ENCODE results near the gene GLRB. TPM values are rescaled to one million over a fixed set of nuclear protein-coding genes. Genes with fewer than 3 reads are reported as not detected.

GLRB gene
- total RNA-seq, 3 donors from 2014 or later: 10.7 to 19.0 (median 11.8) TPM

DNA sequence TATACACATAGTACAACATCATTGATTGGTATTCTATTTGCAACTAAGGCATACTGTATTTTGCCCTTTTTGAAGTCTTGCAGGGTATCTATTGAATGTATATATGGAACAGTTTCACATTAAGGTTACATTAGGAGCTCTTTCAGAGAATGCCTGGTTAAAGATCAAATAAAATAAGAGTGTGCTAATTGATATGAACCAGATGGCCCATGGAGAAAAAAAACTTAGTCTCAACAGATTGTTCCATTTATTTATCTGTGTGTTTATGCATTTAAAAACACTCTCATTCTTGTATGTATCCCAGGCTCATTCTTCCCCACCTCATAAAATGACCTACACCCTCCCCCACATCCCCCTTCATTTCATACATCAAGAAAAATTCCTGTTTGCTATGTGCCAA lies 109.4 kb downstream of the GLRB start:
- no peaks in the 10 kb centered on the region for H3K27me3 ChIP-seq
- no peaks in the 10 kb centered on the region for H3K36me3 ChIP-seq
- H3K4me3 ChIP-seq: no peak overlapping the region
- no peak for DNase-seq (ENCODE audit: low spot score in 2 of 2)
- intact Hi-C loops (cut with DNase I; ENCODE audit: low total_unique reads): no loop called here
- H3K27ac ChIP-seq: no peak overlapping the region
- TF ChIP-seq POLR2A (IDR thresholded peaks at IDR 0.05) (no peak), POLR2AphosphoS5 (IDR thresholded peaks at IDR 0.05) (no peak)
- TF ChIP-seq, protein P1, sequence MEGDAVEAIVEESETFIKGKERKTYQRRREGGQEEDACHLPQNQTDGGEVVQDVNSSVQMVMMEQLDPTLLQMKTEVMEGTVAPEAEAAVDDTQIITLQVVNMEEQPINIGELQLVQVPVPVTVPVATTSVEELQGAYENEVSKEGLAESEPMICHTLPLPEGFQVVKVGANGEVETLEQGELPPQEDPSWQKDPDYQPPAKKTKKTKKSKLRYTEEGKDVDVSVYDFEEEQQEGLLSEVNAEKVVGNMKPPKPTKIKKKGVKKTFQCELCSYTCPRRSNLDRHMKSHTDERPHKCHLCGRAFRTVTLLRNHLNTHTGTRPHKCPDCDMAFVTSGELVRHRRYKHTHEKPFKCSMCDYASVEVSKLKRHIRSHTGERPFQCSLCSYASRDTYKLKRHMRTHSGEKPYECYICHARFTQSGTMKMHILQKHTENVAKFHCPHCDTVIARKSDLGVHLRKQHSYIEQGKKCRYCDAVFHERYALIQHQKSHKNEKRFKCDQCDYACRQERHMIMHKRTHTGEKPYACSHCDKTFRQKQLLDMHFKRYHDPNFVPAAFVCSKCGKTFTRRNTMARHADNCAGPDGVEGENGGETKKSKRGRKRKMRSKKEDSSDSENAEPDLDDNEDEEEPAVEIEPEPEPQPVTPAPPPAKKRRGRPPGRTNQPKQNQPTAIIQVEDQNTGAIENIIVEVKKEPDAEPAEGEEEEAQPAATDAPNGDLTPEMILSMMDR (IDR thresholded peaks at IDR 0.05): no peak
- H3K9me3 ChIP-seq: no peaks in the 10 kb centered on the region
- no peaks in the 10 kb centered on the region for H3K4me1 ChIP-seq

DNA sequence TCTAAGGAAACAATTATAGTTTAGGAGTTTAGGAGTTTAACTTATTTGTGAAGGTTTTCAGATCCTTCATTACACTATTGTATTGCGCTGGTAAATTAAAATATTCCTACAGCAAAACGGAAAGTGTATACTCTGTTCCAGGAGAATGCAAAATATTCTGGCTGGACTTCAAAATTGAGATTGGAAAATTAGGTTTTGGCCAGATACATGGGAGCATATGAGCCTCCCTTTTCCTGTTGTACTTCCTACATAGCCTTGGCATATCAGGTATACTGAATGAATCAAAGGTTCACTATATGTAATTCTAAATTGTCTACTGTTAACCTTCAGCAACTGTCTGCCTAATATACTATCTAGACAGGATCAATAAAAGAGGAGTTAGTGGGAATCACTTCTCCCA lies 119.4 kb downstream of the GLRB start:
- intact Hi-C loops (cut with DNase I; ENCODE audit: low total_unique reads): no loop called here
- TF ChIP-seq POLR2A (IDR thresholded peaks at IDR 0.05) (no peak), POLR2AphosphoS5 (IDR thresholded peaks at IDR 0.05) (no peak)
- TF ChIP-seq, protein P1 (IDR thresholded peaks at IDR 0.05): no peak
- H3K4me1 ChIP-seq: no peaks in the 10 kb centered on the region
- no peaks in the 10 kb centered on the region for H3K27me3 ChIP-seq
- no peaks in the 10 kb centered on the region for H3K36me3 ChIP-seq
- H3K9me3 ChIP-seq: no peaks in the 10 kb centered on the region
- no peak overlapping the region for H3K4me3 ChIP-seq
- no peak overlapping the region for H3K27ac ChIP-seq
- DNase-seq (ENCODE audit: low spot score in 2 of 2): no peak

DNA sequence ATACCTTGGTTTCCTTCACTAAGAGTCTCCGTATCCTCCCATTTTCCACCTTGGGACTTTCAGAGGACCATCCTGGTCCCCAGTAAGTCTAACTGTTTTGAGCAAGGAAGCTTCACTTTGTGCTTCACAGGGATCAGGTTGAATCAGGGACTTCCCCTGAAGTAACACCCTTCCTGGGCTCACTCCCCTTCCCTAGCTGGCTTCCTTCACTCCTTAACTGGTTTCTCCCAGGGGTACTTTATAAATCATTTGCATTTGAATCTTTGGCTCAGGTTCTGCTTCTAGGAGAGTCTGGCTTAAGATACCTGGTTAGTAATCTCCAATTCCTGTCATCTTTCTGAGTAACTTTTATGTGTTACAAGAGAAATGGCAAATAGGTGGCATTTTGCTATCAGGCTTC lies 120.1 kb downstream of the GLRB start:
- no peak overlapping the region for H3K4me3 ChIP-seq
- no peaks in the 10 kb centered on the region for H3K9me3 ChIP-seq
- intact Hi-C loops (cut with DNase I; ENCODE audit: low total_unique reads): no loop called here
- H3K27ac ChIP-seq: no peak overlapping the region
- H3K4me1 ChIP-seq: no peaks in the 10 kb centered on the region
- TF ChIP-seq, protein P1 (IDR thresholded peaks at IDR 0.05): no peak
- TF ChIP-seq POLR2A (IDR thresholded peaks at IDR 0.05): no peak
- TF ChIP-seq POLR2AphosphoS5 (IDR thresholded peaks at IDR 0.05): no peak
- H3K36me3 ChIP-seq: no peaks in the 10 kb centered on the region
- DNase-seq (ENCODE audit: low spot score in 2 of 2): no peak
- no peaks in the 10 kb centered on the region for H3K27me3 ChIP-seq

DNA sequence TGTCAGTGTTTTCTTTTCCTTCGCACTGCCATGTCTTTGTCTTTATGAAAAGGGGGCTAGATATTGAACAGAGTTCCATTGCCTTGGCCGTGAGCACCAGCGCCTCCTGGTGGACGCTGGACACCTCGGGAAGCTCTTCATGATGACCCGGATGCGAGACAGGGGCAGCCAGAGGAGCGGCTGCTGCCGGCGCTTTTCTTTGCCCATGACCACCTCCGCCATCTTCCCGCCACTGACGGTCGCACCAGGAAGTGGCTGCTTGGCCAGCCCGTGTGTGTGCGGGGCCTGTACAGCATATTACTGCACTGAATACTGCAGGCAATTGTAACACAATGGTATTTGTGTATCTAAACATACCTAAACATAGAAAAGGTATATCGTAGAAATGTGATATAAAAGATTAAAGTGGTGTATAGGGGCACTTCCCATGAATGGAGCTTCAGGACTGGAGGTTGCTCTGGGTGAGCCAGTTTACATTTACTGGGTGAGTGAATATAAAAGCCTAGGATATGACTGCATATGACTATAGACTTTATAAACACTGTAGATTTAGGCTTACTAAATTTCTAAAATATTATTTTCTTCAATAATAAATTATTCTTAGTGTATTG lies 128.8 kb downstream of the GLRB start:
- Histone ChIP-seq H3K27ac (no peak overlapping the region), H3K27me3 (no peaks in the 10 kb centered on the region), H3K9me3 (no peaks in the 10 kb centered on the region), H3K36me3 (no peaks in the 10 kb centered on the region), H3K4me1 (no peaks in the 10 kb centered on the region), H3K4me3 (no peak overlapping the region)
- no peak for DNase-seq (ENCODE audit: low spot score in 2 of 2)
- TF ChIP-seq POLR2AphosphoS5 (IDR thresholded peaks at IDR 0.05) (no peak), POLR2A (IDR thresholded peaks at IDR 0.05) (no peak)
- TF ChIP-seq, protein P1 (IDR thresholded peaks at IDR 0.05): no peak
- intact Hi-C loops (cut with DNase I; ENCODE audit: low total_unique reads): no loop called here

DNA sequence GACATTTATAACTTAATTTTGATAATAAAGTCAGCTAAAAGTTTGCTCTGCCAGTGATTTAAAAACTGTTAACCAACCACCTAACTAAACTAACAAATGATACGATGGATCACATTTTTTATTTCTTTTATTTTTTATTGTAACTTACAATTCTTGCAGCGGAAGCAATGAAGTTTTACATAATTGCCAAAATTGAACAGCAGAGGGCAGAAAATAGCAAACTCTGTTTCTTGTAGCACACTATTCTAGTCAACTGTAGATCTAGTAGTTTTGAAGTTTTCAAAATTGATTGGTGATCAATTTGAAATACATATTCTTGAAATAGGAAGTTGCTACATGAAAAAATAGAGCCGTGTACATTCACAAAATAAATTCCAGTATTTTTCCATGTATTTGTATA lies 141.8 kb downstream of the GLRB start:
- DNase-seq (ENCODE audit: low spot score in 2 of 2): no peak

More for the DNA sequence above, 141.8 kb downstream of the GLRB start:
- Histone ChIP-seq H3K27ac (no peak overlapping the region), H3K9me3 (no peaks in the 10 kb centered on the region), H3K4me3 (no peak overlapping the region), H3K27me3 (peaks cover 0 to 16% of the 10 kb centered on the region in 2 donors), H3K36me3 (no peaks in the 10 kb centered on the region), H3K4me1 (peaks cover 4 to 5% of the 10 kb centered on the region in 2 donors)
- TF ChIP-seq, protein P1 (IDR thresholded peaks at IDR 0.05): peak in 2 of 3 donors; percentile 30 to 48
- no peak for TF ChIP-seq POLR2AphosphoS5 (IDR thresholded peaks at IDR 0.05)
- intact Hi-C loops (cut with DNase I; ENCODE audit: low total_unique reads): no loop called here

Data from breast epithelium (tissue), 4 donors.